ENCODE results near the gene BBS2. TPM values are rescaled to one million over a fixed set of nuclear protein-coding genes. Genes with fewer than 3 reads are reported as not detected.

BBS2 gene
- total RNA-seq, 2 donors from 2014 or later: 14.3 to 19.1 TPM

DNA sequence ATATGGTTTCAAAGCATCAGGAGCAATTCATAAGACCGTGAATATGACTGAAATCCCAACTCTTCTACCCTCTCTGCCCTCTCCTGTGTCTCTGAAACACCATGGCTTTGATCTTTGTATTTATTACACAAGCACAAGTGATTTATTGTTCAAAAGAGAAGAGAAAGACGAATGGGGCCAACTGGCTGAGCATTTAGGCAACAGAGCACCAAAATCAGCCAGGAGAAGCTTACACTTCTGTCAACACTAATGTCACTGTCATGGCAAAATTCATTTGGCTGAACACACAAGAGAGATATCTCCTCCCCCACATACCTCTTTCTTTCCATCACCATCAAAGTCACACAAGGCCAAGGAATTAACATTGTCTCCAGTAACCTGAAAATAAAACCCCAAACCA is 9.3 kb downstream of the BBS2 start:
- no peak for DNase-seq
- intact Hi-C loops (cut with DNase I): loop anchor here (10.0 kb wide), 1 partner anchor 194 kb away; no protein-coding TSS in a partner anchor
- 76 to 80% methylated on average over 2 of the region's 2 CpGs for WGBS, 2 donors
- TF ChIP-seq, protein P1, sequence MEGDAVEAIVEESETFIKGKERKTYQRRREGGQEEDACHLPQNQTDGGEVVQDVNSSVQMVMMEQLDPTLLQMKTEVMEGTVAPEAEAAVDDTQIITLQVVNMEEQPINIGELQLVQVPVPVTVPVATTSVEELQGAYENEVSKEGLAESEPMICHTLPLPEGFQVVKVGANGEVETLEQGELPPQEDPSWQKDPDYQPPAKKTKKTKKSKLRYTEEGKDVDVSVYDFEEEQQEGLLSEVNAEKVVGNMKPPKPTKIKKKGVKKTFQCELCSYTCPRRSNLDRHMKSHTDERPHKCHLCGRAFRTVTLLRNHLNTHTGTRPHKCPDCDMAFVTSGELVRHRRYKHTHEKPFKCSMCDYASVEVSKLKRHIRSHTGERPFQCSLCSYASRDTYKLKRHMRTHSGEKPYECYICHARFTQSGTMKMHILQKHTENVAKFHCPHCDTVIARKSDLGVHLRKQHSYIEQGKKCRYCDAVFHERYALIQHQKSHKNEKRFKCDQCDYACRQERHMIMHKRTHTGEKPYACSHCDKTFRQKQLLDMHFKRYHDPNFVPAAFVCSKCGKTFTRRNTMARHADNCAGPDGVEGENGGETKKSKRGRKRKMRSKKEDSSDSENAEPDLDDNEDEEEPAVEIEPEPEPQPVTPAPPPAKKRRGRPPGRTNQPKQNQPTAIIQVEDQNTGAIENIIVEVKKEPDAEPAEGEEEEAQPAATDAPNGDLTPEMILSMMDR (IDR thresholded peaks at IDR 0.05): no peak
- TF ChIP-seq POLR2A (IDR thresholded peaks at IDR 0.05): no peak
- Histone ChIP-seq H3K27me3 (no peaks in the 10 kb centered on the region), H3K27ac (no peak overlapping the region), H3K9me3 (no peaks in the 10 kb centered on the region), H3K4me3 (no peak overlapping the region), H3K4me1 (peaks cover 10% of the 10 kb centered on the region), H3K36me3 (replicated peaks in 1 of 2; ENCODE audit: insufficient read depth in 1 of 2, low read depth in 2 of 2) (peaks cover 0 to 10% of the 10 kb centered on the region in 2 donors)
- ATAC-seq: no peak

DNA sequence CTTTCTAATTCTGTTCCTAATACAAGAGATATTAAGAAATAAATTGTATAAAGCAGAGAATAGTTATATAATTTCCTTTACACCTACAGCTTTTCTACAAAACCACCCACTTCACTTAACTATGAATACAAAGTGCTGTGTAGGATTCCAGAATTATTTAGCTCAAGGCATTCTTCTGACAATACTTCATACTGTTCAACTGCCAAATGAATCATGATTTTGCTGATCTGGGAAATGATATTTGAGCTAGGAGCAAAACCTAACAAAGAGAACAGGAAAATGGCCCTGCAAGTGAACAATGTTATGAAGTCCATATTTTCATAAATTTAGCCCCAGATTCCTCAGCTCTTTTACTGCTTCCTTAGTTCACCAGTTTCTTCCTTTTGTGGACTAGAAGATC is 12.9 kb downstream of the BBS2 start:
- H3K4me3 ChIP-seq: no peak overlapping the region
- no peaks in the 10 kb centered on the region for H3K9me3 ChIP-seq
- H3K27me3 ChIP-seq: no peaks in the 10 kb centered on the region
- TF ChIP-seq, protein P1 (IDR thresholded peaks at IDR 0.05): no peak
- TF ChIP-seq POLR2A (IDR thresholded peaks at IDR 0.05): no peak
- intact Hi-C loops (cut with DNase I): no loop called here
- H3K4me1 ChIP-seq: no peaks in the 10 kb centered on the region
- DNase-seq (no peak), ATAC-seq (no peak)
- no peak overlapping the region for H3K27ac ChIP-seq
- peaks cover 0 to 10% of the 10 kb centered on the region in 2 donors for H3K36me3 ChIP-seq (replicated peaks in 1 of 2; ENCODE audit: insufficient read depth in 1 of 2, low read depth in 2 of 2)

DNA sequence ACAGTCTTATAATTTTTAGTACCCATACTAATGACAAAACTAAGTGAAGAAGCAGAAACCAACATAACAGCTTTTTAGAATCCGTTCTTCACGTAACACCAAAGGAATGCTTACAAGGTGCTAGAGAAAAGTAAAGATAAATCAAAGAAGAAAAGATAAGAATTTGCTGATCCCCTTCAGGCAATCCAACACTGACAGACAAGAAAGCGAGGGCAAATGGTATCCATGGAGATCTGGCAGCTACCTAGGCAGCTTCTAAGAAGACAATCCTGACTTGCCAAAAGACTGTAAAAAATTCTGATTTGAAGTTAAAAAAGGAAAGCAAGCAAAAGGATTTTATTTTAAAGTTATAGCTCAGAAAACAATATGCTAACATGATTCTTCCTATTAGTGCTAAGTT is 14.6 kb downstream of the BBS2 start:
- Histone ChIP-seq H3K9me3 (no peaks in the 10 kb centered on the region), H3K27ac (no peak overlapping the region), H3K4me3 (no peak overlapping the region), H3K4me1 (no peaks in the 10 kb centered on the region), H3K27me3 (no peaks in the 10 kb centered on the region), H3K36me3 (replicated peaks in 1 of 2; ENCODE audit: insufficient read depth in 1 of 2, low read depth in 2 of 2) (peaks cover 0 to 18% of the 10 kb centered on the region in 2 donors)
- WGBS, 2 donors: 94 to 96% methylated on average over 3 of the region's 3 CpGs
- no peak for DNase-seq
- no peak for TF ChIP-seq POLR2A (IDR thresholded peaks at IDR 0.05)
- TF ChIP-seq, protein P1 (IDR thresholded peaks at IDR 0.05): no peak
- no peak for ATAC-seq
- intact Hi-C loops (cut with DNase I): no loop called here

DNA sequence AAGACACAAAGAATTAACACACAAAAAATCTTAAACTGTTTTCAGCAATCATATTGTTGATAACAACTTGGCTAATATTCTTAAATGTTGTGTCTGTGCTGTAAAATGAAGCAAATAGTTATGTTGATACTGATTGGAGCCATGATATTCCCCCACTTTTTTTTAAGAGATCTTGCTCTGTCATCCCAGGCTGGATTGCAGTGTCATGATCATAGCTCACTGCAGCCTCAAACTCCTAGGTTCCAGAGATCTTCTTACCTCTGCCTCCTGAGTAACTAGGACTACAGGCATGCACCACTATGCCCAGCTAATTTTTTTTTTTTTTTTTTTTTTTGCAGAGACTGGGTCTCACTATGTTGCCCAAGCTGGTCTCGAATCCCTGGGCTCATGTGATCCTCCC is 26.0 kb downstream of the BBS2 start:
- no peak overlapping the region for H3K27ac ChIP-seq
- WGBS, 2 donors: 77 to 100% methylated on average over 1 of the region's 1 CpG

DNA sequence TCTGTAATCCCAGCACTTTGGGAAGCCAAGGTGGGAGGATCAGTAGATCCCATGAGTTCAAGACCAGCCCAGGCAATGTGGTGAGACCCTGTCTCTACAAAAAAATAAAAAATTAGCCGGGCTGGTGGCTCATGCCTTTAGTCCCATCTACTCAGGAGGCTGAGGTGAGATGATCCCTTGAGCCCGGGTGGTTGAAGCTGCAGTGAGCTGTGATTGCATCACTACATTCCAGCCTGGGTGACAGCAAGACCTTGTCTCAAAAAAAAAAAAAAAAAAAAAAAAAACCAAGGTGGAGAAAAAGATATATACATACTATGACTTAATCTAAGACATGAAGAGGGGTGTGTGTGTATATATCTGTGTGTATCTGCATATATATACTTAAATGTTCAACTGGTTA is 26.7 kb downstream of the BBS2 start:
- DNase-seq: no peak
- Histone ChIP-seq H3K27me3 (no peaks in the 10 kb centered on the region), H3K27ac (no peak overlapping the region), H3K4me3 (no peak overlapping the region), H3K4me1 (no peaks in the 10 kb centered on the region), H3K36me3 (replicated peaks in 1 of 2; ENCODE audit: insufficient read depth in 1 of 2, low read depth in 2 of 2) (peaks cover 0 to 10% of the 10 kb centered on the region in 2 donors), H3K9me3 (no peaks in the 10 kb centered on the region)
- WGBS, 2 donors: 78 to 91% methylated on average over 2 of the region's 2 CpGs
- TF ChIP-seq, protein P1 (IDR thresholded peaks at IDR 0.05): no peak
- TF ChIP-seq POLR2A (IDR thresholded peaks at IDR 0.05): no peak
- intact Hi-C loops (cut with DNase I): no loop called here
- ATAC-seq: no peak

More for the DNA sequence above, 26.0 kb downstream of the BBS2 start:
- H3K27me3 ChIP-seq: no peaks in the 10 kb centered on the region
- TF ChIP-seq POLR2A (IDR thresholded peaks at IDR 0.05): no peak
- TF ChIP-seq, protein P1 (IDR thresholded peaks at IDR 0.05): no peak
- intact Hi-C loops (cut with DNase I): no loop called here
- ATAC-seq (no peak), DNase-seq (no peak)
- no peaks in the 10 kb centered on the region for H3K9me3 ChIP-seq
- peaks cover 0 to 16% of the 10 kb centered on the region in 2 donors for H3K36me3 ChIP-seq (replicated peaks in 1 of 2; ENCODE audit: insufficient read depth in 1 of 2, low read depth in 2 of 2)
- no peaks in the 10 kb centered on the region for H3K4me1 ChIP-seq
- no peak overlapping the region for H3K4me3 ChIP-seq

All from body of pancreas (tissue), 4 donors.